GM18868 (cell line): ENCODE results near the gene C1orf115.
"Not testable (repeated sequence)": the region's sequence is repeated elsewhere in the genome, so short reads cannot be mapped to it uniquely, and the experiment has no call there.

Source experiments
- ATAC-seq: cut with Tn5 transposase; IDR thresholded peaks from one replicate; pipeline ENCODE4 v1.9.1; 2021; ENCODE audit warnings: mild to moderate bottlenecking, moderate library complexity; ENCODE audit not compliant: unreplicated experiment

The C1orf115 gene

DNA sequence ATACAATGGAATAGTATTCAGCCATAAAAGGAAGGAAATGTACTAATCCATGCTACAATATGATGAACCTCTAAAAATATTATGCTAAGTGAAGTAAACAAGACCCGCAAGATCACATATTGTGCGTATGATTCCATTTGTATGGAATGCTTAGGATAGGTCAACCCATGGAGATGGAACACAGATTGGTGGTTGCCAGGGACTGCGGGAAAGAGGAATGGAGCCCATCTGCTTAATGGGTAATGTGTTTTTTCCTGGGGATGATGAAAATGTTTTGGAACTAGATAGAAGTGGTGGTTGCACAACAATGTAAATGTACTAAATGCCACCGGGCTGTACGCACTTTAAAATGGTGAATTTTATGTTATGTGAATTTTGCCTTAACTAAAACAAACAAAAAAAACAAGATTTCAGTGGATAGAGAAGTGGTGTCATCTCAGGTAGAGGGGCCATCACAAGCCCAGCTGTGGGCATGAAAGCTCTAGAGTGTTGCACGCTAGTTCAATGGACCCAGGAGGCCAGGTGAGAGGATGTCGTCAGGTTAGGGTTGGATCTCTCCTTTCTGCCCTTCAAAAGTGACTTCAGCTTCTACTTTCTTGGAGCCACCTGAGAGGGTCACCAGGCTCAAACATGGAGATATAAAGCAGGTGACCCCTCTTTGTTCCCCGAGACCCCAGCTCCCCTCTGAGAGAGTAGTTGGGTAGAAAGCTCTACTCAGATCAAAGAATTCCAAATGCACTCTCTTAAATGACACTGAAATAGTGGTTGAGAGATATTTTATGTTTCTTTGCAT is 2.5 kb downstream of the C1orf115 start:
- ATAC-seq = no peak

DNA sequence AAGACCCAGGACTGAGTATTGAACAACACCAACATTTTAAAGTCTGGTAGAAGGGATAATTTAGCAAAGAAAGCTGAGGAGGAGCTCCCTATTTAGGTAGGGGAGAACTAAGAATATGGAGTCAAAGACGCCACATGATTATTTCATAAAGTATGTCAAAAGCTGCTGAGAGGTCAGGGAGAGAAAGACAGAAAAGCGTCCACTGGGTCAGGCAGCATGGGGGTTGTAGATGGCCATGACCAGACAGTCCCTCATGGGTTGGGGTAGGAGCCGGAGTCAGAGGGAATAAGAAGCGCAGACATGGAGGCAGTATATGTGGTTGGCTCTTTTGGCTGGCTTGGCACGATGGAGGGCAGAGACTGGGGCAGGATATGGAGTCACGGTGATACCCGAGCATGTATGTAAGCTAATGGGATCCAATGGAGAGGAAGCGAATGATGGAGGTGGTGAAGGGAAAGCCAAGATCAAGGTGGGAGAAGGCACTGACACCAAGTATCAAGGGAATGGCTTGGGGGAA is 4.8 kb downstream of the C1orf115 start:
- no peak for ATAC-seq

DNA sequence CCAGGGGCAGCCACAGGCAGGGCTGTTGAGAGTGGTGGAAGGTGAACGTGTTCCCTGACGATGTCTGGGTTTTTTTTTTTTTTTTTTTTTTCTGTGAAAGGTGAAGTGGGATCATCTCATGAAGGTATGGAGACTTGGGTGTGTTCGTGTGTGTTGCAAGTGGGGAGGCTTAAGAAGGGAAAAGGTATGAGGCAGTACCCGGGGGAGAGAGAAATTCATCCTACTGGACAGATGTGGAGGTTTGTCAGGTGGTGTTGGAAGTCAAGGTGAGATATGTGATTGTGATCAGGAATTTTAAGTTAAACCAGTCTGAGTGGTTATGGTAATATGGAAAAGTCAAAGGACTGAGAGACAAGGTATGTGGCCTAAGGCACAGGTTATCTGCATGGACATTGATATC is 5.3 kb downstream of the C1orf115 start:
- no peak for ATAC-seq

DNA sequence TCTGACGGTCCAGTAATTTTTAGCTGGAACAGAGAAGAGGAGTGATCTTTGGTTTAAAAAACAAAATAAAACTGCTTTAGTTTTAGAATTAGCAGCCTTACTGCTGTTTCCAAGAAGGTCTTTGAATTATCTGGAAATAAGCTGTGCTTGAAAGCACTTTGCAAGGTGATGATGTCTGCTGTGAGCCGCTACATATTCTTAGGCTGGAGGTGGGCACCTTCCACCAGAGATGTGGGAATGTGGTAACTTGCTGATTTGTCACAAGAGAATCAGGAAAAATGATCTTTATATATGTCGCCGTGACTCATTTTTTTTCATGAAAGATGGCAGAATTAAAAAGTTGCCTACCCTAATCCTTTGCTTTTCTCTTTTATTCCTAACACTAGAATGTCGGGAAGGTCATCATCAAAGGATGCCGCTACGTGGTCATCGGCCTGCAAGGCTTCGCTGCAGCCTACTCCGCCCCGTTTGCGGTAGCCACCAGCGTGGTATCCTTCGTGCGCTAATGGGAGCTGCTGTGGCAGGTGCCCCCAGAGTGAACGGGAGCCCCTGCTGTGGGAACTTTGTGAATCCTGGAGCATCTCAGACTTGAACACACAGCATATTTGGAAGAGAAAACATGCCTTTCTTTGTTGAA is 6.2 kb downstream of the C1orf115 start:
- ATAC-seq = no peak

DNA sequence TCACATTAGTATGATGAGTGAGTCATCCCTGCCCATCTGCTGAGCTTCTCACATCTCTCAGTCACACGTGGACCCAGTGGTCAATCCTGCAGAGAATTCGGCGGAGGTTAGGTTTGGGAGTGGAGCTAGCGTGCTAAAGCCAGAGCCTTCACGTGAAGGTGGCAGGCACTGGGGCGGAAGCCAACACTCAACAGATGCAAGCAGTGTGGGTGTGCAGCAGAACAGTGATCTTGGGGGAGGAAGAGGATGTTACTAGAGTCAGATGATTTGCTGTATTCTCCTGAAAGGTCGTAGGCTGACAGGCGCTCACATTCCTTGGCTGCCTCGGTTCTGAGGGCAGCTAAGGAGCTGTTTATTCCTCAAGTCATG is 6.7 kb downstream of the C1orf115 start:
- ATAC-seq = no peak

DNA sequence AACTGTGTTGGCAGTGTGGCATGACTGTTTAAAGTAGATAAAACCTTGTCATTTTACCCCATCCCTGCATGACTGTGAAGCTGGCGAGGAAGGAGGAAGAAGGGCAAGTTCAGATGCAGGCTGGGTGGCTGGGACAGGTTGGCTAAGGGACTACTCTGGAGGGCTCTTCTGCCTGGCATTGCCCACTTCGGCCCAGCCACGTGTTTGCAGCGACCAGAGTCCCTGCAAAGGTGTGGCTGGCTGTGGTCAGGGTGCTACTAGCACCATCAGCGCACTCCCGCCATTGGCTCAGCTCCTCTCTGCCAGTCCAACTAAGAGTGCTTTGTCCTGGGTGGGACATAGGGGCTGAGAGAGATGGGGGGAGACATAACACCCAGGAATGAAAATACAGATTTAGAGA is 7.2 kb downstream of the C1orf115 start:
- no peak for ATAC-seq

DNA sequence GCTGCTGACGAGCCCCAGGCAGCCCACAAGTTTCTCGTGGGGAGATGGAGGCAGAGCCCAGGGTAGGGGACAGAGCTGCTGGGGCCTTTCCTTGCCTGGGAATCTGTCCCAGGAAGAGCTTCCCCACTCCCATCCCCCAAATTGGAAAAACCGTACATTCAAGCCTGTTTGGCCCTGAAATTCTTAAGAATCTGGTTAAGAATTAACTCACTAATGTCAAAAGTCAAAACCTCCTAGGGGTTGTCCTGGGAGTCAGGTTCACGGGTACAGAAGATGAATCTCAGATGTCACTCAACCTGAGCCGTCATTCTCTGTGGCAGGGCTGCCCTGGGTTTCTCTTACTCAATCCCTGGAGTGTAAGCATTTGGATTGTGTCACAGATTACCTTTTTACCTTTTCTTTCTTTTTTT is 8.4 kb downstream of the C1orf115 start:
- no peak for ATAC-seq

DNA sequence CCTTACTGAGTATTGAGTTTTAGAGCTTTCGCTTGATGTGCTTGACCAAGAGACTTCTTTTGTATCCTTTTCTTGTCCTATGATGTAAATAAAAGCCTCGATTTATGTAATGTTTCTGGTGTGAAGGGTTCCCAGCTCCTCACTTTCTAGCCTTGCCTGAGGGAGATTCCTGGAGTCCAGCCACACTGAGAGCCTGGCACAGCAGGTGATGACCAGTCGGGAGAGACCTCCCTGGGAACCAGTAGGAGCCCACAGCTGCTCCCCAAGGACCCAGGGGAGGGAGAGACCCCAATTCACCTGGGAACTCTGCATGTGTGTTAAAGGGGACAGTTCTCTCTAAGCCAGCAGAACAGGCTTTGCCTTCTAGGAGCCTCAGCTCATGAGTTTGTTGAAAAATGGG is 8.9 kb downstream of the C1orf115 start:
- ATAC-seq = no peak

DNA sequence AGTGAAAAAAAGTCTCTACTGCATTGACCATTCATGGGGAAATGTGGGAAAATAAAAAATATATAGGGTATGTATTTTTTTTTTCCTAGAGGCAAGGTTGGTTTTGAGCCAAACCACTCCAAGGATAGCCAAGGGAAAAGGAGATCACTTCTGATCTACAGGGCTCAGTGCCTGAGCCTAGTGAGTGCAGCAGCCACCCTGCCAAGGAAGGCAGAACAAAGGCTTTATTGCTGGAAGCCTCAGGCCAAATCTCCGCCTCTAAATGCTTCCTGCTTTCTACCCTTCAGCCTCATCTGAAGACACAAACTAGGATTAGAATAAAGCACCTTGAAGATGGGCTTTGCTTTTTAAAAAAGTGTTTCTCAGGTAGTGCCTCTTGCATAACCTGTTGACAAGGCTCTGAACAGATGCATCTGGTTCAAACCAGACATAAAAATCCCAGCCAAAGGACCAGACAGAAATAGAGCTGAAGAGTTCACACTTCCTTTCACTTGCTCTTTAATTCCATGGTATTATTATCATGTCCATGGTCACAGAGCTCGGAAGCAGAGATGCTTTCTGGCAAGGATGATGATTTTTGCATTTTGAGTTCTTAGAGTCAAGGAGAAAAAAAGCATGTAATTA is 10.5 kb downstream of the C1orf115 start:
- ATAC-seq = no peak

DNA sequence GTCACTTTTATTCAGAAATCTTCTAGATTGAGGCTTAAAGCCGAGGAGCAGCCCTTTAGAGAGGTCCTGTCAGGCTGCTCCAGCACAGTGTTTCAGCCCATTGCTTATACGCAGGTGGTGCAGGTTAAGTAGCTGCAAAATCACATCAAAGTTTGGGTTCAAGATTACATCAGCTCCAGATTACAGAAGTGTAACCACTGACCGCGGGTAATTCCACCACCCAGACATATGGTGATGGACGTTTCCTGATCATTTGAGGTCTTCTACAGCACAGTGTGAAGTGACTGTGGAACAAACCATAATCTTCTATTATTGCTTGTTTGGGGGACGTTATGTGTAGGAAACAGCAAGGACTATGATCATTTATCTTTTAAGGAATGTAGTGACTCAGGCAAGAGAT is 11.8 kb downstream of the C1orf115 start:
- peak; percentile 82 for ATAC-seq

DNA sequence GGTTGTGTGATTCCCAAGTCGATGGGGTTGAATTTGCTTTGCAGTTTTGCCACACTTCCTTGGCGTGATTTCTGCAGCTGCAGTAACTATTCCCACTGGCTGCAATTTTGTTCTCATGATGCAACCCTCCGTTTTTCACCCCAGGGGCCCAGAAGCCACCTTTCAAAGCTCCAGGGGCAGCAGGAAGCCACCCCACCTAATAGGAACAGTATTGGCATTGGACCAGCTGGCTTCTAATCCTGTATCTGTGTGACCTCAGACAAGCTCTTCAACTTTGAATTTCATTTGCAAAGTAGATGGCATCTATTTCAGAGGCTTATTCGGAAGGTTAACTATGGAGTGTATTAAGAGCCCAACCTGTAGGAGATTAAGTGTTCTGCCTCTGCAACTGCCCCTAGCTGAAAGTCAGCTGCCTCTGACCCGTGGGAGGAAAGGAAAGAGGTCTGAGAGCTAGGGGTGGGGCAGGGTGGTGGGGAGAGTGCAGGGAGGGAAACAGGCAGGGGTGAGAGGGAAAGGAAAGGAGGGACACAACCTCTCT is 12.6 kb downstream of the C1orf115 start:
- ATAC-seq = no peak

DNA sequence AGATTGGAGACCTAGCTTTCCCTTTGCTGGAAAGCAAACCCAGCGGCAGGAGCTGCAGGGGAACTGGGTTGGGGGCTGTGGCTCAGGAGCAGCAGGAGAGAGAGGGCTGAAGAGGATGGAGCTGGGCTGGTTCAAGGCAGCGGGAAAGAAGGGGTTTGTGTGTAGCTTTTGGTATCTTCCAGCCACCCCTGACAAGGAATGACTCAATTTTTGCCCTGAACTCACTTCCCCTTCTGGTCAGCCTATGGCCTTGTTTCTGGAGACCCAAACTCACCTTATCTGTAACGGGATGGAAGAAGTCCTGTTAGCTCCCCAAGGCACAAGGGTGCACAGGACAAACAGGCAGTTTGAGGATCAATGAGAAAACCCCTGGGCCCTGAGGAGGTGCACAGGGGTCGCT is 13.1 kb downstream of the C1orf115 start:
- no peak for ATAC-seq

DNA sequence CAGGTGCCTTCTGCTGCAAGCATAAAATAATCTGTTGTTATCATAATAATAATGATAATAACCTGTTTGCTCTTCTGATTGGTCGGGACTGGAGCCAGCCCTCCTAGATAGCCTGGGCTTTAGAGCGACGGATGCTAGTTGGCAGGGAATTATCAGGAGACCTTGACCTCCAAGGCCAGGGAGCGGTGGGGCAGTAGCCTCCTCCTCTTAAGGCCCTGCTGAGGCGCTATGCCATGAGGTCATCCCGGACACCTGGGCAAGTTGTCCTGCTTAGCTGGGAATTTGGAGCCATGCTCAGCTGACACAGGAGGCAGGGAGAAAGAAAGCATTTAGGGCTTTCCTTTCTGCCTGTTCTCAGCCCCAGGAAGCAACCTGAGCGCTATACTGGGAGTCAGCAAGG is 15.6 kb downstream of the C1orf115 start:
- no peak for ATAC-seq

DNA sequence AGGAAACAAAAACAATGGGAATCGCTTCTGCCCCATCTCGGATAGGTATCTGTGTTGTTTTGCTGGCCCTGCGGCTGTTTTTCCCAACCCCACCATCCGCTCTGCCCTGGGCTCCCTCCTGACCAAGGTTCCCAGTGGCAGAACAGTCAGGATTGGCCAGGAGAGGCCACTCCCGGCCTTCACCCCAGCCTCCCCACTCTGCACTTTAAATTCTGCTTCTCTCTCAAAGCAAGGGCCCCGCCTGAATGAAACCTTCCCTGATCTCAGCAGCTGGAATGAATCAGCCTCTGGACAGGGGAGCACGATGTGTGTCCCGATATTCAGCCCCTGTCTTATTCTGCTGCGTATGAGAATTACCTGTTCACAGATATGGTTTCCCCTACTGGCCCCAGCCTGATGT is 16.3 kb downstream of the C1orf115 start:
- no peak for ATAC-seq

DNA sequence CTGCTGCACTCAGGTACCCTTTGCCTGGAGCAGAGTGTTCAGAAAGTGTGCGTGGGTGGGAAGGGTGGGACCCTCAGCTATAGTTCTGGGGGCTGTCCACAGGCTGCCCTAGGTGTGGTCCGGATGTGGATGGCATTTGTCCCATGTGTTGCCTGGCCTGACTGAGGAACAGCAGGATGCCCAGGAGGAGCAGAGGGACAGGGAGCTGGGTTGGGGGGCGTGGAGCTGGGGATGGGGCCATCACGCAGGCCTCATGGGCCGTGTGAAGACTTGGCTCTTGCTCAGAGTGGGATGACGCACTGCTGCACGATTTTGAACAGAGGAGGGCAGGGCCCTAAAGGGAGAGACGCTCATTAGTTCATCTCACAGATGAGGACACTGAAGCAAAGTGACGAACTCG is 17.0 kb downstream of the C1orf115 start:
- no peak for ATAC-seq

DNA sequence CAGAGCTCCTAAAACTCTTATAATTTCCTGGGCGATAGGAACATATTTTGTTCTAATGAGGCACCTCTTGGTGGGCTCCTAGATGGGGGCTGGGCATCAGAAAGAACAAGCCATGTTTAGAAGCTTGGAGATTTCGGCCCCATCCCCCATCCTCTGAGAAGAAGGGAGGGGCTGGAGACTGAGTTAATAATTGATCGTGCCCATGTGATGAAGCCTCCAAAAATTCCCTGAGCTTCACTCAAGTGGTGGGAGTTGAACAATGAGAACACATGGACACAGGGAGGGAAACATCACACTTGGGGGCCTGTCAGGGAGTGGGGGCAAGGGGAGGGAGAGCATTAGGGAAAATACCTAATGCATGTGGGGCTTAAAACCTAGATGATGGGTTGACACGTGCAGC is 18.1 kb downstream of the C1orf115 start:
- ATAC-seq = no peak

DNA sequence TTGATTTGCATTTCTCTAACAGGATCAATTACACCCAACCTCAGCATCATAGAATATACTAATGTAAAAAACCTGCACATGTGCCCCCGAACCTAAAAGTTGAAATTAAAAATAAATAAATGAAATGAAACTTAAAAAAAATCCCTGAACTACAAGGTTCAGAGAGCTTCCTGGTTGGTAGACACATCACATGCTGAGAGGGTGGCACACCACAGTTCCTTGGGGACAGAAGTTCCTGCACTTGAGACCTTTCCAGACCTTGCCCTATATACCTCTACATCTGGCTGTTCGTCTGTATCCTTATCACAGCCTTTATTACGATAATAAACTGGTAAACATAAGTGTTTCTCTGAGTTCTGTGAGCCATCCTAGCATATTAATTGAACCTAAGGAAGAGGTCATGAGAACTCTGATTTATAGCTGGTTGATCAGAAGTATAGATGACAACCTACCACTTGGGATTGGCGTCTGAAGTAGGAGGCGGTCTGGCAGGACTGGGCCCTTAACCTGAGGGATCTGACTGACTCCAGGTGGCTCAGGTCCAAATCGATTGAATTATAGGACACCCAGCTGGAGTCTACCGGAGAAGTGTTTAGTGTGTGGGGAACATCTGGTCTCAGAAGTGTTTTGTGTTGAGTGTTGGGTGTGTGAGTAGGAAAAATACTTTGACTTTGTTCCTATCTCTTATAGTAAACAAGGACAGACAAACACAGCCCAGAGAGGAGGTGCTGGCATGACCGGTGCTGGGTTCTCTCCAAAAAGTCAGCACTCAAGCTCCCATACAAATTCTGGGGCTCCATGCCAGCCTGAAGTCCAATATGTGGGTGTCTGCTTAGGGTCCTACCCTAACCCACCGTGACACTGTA is 19.0 kb downstream of the C1orf115 start:
- ATAC-seq = no peak

DNA sequence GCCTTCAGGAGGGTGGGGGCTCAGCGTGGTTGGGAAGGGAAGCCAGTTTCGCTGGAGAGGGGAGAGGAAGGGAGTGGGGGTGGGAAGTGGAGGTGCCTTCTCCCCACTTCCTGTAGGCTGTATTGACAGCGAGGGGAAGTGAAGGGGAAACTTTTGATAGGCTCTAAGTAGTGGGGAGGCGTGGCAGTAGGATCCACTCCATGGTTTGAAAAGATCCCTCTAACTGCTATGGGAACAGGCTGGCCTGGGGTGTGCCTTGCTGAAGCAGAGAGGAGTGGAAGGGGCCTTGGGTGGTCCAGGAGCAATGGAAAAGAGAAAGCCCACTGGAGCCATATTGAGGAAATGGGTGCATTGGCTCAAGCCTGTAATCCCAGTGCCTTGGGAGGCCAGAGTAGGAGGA is 20.2 kb downstream of the C1orf115 start:
- ATAC-seq = no peak

DNA sequence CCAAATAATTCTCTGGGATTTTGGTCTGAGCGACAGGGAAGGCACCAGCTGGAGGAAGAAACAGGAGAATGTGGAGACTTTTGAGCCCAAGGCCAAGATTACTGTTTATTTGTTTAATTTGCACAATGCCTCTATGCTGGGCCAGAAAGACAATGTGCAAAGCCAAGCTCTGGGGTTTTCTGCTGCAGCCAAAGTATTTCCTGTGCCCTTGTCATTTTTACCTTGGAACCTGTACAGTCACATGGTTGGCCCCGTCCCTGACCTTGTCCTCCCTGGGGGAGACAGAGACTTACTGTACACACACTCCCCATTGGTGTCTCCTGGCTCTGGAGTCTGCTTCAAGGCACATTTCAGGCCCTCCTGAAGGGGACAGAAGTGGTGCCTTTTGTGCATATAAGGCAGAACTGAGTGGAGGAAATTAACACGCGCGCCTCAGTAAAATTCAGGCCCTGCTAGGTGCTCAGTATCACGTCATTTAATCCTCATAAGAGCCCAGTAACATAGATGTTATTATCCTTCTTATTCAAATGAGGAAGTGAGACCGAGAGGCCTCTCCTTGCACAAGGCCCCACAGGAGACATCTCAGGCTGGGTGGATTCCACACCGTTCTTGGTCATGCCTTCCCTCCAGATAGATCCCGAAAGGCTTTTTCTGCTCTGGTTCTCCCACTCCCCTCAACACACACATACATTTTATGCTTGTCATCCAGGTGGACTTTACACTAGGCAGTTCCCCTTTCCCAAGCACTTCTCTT is 21.1 kb downstream of the C1orf115 start:
- ATAC-seq = peak; percentile 94

DNA sequence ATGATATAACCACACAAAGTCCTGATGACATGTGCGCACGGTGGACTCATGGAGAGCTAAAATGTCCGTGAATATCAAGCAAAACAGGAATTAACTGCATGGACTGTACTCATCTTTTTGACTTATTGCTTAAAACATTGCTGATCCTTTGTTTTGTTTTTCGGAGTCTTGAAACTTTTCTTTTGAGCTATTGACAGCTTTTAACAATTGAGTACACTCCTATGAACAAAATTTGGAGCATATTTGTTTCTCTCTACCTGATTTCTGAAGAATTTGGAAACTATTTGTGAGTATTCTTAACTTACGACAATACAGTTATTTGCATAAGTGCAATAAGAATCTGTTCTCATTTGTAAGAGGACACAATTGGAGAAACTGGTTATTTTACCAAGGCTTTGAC is 25.8 kb downstream of the C1orf115 start:
- ATAC-seq = not testable (repeated sequence)
